ENCODE measurements around the gene SERTAD2. TPM values are rescaled to one million over a fixed set of nuclear protein-coding genes. Genes with fewer than 3 reads are reported as not detected.

The SERTAD2 gene
- total RNA-seq, 4 donors from 2014 or later, result 5.4 to 22.1 (median 13.2) TPM

- peak in 1 of 3 donors; percentile 44 for TF ChIP-seq POLR2AphosphoS5 (IDR thresholded peaks at IDR 0.05)
- no peak for TF ChIP-seq EP300 (IDR thresholded peaks at IDR 0.05; ENCODE audit: low read depth)
- intact Hi-C loops (cut with DNase I; ENCODE audit: low total_unique reads) (loop anchor here (5.0 kb wide), 1 partner anchor 260 kb away; no protein-coding TSS in a partner anchor), in situ Hi-C loops (cut with MboI; ENCODE audit: low pct_ligation_motif_present in 1 of 4, low pct_unique_long_range_greater_than_20kb in 1 of 4, low sequenced_read_pairs in 3 of 4) (loop anchor here in 1 of 4 donors (10.0 kb wide), 1 partner anchor 257 kb away; no protein-coding TSS in a partner anchor)
- Histone ChIP-seq H3K36me3 (no peaks in the 10 kb centered on the region), H3K4me1 (peaks cover 4 to 51% (median 32%) of the 10 kb centered on the region in 4 donors), H3K4me3 (no peak overlapping the region), H3K27me3 (no peaks in the 10 kb centered on the region), H3K9me3 (no peaks in the 10 kb centered on the region), H3K27ac (peak overlapping the region; percentile 60 to 75 (median 62))
- WGBS, 2 donors (ENCODE audit: low coverage in 1 of 2), result 42 to 51% methylated on average over 6 to 18 of the region's 18 CpGs
- peak; percentile 87 for DNase-seq
Observed at GRCh38 chr2:64607381-64608304, 46.1 kb downstream of the SERTAD2 start.

- Histone ChIP-seq H3K4me1 (peaks cover 4 to 54% (median 32%) of the 10 kb centered on the region in 4 donors), H3K27me3 (no peaks in the 10 kb centered on the region), H3K9me3 (no peaks in the 10 kb centered on the region), H3K36me3 (no peaks in the 10 kb centered on the region), H3K27ac (peak overlapping the region; percentile 60 to 75 (median 62)), H3K4me3 (peak overlapping the region in 2 of 4 donors; percentile 11 to 28)
- TF ChIP-seq POLR2A (IDR thresholded peaks at IDR 0.05) (no peak), POLR2AphosphoS5 (IDR thresholded peaks at IDR 0.05) (peak; percentile 9 to 35 (median 21))
- 52% methylated on average over 21 of the region's 21 CpGs; no CpG with 5 or more reads in 1 of the 2 donors for WGBS, 2 donors (ENCODE audit: low coverage in 1 of 2)
- in situ Hi-C loops (cut with MboI; ENCODE audit: low pct_ligation_motif_present in 1 of 4, low pct_unique_long_range_greater_than_20kb in 1 of 4, low sequenced_read_pairs in 3 of 4), result loop anchor here in 1 of 4 donors (10.0 kb wide), 1 partner anchor 258 kb away; no protein-coding TSS in a partner anchor
- peak; percentile 88 for DNase-seq
- intact Hi-C loops (cut with DNase I; ENCODE audit: low total_unique reads), result loop anchor here (5.0 kb wide), 1 partner anchor 261 kb away; no protein-coding TSS in a partner anchor
Observed at GRCh38 chr2:64606479-64607363, 47.0 kb downstream of the SERTAD2 start.

GRCh38 chr2:64605991-64606478 is 47.7 kb downstream of the SERTAD2 start:
- H3K27ac ChIP-seq, result peak overlapping the region; percentile 60 to 75 (median 62)
- TF ChIP-seq EP300 (IDR thresholded peaks at IDR 0.05; ENCODE audit: low read depth) (no peak), POLR2AphosphoS5 (IDR thresholded peaks at IDR 0.05) (no peak), POLR2A (IDR thresholded peaks at IDR 0.05) (no peak)
- TF ChIP-seq, protein P1, sequence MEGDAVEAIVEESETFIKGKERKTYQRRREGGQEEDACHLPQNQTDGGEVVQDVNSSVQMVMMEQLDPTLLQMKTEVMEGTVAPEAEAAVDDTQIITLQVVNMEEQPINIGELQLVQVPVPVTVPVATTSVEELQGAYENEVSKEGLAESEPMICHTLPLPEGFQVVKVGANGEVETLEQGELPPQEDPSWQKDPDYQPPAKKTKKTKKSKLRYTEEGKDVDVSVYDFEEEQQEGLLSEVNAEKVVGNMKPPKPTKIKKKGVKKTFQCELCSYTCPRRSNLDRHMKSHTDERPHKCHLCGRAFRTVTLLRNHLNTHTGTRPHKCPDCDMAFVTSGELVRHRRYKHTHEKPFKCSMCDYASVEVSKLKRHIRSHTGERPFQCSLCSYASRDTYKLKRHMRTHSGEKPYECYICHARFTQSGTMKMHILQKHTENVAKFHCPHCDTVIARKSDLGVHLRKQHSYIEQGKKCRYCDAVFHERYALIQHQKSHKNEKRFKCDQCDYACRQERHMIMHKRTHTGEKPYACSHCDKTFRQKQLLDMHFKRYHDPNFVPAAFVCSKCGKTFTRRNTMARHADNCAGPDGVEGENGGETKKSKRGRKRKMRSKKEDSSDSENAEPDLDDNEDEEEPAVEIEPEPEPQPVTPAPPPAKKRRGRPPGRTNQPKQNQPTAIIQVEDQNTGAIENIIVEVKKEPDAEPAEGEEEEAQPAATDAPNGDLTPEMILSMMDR (IDR thresholded peaks at IDR 0.05), result no peak
- H3K27me3 ChIP-seq, result no peaks in the 10 kb centered on the region
- H3K36me3 ChIP-seq, result no peaks in the 10 kb centered on the region
- no peak overlapping the region for H3K4me3 ChIP-seq
- no peak for DNase-seq
- peaks cover 4 to 61% (median 35%) of the 10 kb centered on the region in 4 donors for H3K4me1 ChIP-seq
- 60 to 83% methylated on average over 1 to 5 of the region's 5 CpGs for WGBS, 2 donors (ENCODE audit: low coverage in 1 of 2)
- in situ Hi-C loops (cut with MboI; ENCODE audit: low pct_ligation_motif_present in 1 of 4, low pct_unique_long_range_greater_than_20kb in 1 of 4, low sequenced_read_pairs in 3 of 4) (loop anchor here in 1 of 4 donors (10.0 kb wide), 1 partner anchor 259 kb away; no protein-coding TSS in a partner anchor), intact Hi-C loops (cut with DNase I; ENCODE audit: low total_unique reads) (loop anchor here (5.0 kb wide), 1 partner anchor 261 kb away; no protein-coding TSS in a partner anchor)
- no peaks in the 10 kb centered on the region for H3K9me3 ChIP-seq

GRCh38 chr2:64605026-64605471 is 48.7 kb downstream of the SERTAD2 start:
- Histone ChIP-seq H3K27me3 (no peaks in the 10 kb centered on the region), H3K36me3 (no peaks in the 10 kb centered on the region), H3K27ac (peak overlapping the region in 1 of 4 donors; percentile 75), H3K4me3 (no peak overlapping the region), H3K4me1 (peaks cover 4 to 71% (median 44%) of the 10 kb centered on the region in 4 donors), H3K9me3 (no peaks in the 10 kb centered on the region)
- WGBS, 2 donors (ENCODE audit: low coverage in 1 of 2), result 40 to 47% methylated on average over 1 to 6 of the region's 6 CpGs
- no peak for DNase-seq
- intact Hi-C loops (cut with DNase I; ENCODE audit: low total_unique reads) (loop anchor here (5.0 kb wide), 1 partner anchor 262 kb away; no protein-coding TSS in a partner anchor), in situ Hi-C loops (cut with MboI; ENCODE audit: low pct_ligation_motif_present in 1 of 4, low pct_unique_long_range_greater_than_20kb in 1 of 4, low sequenced_read_pairs in 3 of 4) (loop anchor here in 1 of 4 donors (10.0 kb wide), 1 partner anchor 260 kb away; no protein-coding TSS in a partner anchor)
- TF ChIP-seq, protein P1 (IDR thresholded peaks at IDR 0.05), result no peak
- peak in 1 of 3 donors; percentile 37 for TF ChIP-seq POLR2AphosphoS5 (IDR thresholded peaks at IDR 0.05)

All from transverse colon (tissue), 4 donors.